Measurements from ENCODE around the gene ERRFI1. TPM values are rescaled to one million over a fixed set of nuclear protein-coding genes. Genes with fewer than 3 reads are reported as not detected.

The ERRFI1 gene
- total and polyA plus RNA-seq, 10 of the 15 experiments (the other 5 are each of a cell fraction or from before 2014, with no cell fraction given) = 0.90 to 6.5 (median 3.1) TPM

- TF ChIP-seq ZBED1 (IDR thresholded peaks at IDR 0.05; ENCODE audit: borderline replicate concordance) (no peak), FOXM1 (IDR thresholded peaks at IDR 0.05; ENCODE audit: low read depth, low read length) (no peak), POU2F2 (IDR thresholded peaks at IDR 0.05; ENCODE audit: borderline replicate concordance, low read depth, low read length) (no peak)
- TF ChIP-seq, protein P1, sequence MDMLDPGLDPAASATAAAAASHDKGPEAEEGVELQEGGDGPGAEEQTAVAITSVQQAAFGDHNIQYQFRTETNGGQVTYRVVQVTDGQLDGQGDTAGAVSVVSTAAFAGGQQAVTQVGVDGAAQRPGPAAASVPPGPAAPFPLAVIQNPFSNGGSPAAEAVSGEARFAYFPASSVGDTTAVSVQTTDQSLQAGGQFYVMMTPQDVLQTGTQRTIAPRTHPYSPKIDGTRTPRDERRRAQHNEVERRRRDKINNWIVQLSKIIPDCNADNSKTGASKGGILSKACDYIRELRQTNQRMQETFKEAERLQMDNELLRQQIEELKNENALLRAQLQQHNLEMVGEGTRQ (IDR thresholded peaks at IDR 0.05; ENCODE audit: borderline replicate concordance, low read depth, low read length) = no peak
- Histone ChIP-seq H3K27ac (ENCODE audit: control insufficient read depth, insufficient read depth) (no peak overlapping the region), H2AFZ (ENCODE audit: control insufficient read depth, low read depth, low read length) (no peak overlapping the region), H3K4me3 (no peak overlapping the region), H4K20me1 (ENCODE audit: control insufficient read depth, insufficient read depth) (no peaks in the 10 kb centered on the region), H3K4me2 (ENCODE audit: control insufficient read depth, insufficient read depth) (no peak overlapping the region), H3K36me3 (ENCODE audit: control insufficient read depth in 2 of 2, insufficient read depth in 2 of 2, low read length in 1 of 2) (peaks cover 0 to 3% of the 10 kb centered on the region in 2 experiments; a peak in 2 of 4 replicates), H3K4me1 (ENCODE audit: control insufficient read depth, insufficient read depth, low read length) (no peaks in the 10 kb centered on the region), H3K9me3 (replicated peaks; ENCODE audit: control insufficient read depth, insufficient read depth, low read length) (no peaks in the 10 kb centered on the region), H3K9ac (ENCODE audit: control insufficient read depth, insufficient read depth, low read length) (no peak overlapping the region), H3K27me3 (replicated peaks in 1 of 2; ENCODE audit: control insufficient read depth in 2 of 2, insufficient read depth in 2 of 2, low read length in 1 of 2) (no peaks in the 10 kb centered on the region), H3K79me2 (ENCODE audit: control insufficient read depth, insufficient read depth, low read length) (no peaks in the 10 kb centered on the region)
- no TSS peak for BruUV-seq (replicated peaks)
- in situ Hi-C loops (cut with MboI) (loop anchor here (10.0 kb wide), 1 partner anchor 331 kb away; no protein-coding TSS in a partner anchor), intact Hi-C loops (cut with micrococcal nuclease; ENCODE audit: unreplicated experiment) (no loop called here)
- no peak for DNase-seq (ENCODE audit: low read depth, low spot score)
- 84% methylated on average over 11 of the region's 11 CpGs for WGBS (ENCODE audit: insufficient coverage, insufficient replicate concordance, low lambda C conversion rate, missing lambda C conversion rate)
- ChIA-PET POLR2A (interaction anchor here (0.9 kb wide), 1 partner anchor 35 kb away, joined by 3 read pairs; no protein-coding TSS in a partner anchor), SMC1A (ENCODE audit: uncharacterized antibody, unreplicated experiment) (interaction anchor here (1.1 to 10.0 kb wide), 3 partner anchors 33 to 301 kb away, joined by 3 to 79 read pairs (median 47); no protein-coding TSS in a partner anchor), CTCF (interaction anchor here (0.6 to 11.7 kb wide), 9 partner anchors 8 to 336 kb away, joined by 3 to 263 read pairs (median 6); no protein-coding TSS in a partner anchor), RAD21 (ENCODE audit: unreplicated experiment) (interaction anchor here (2.8 to 8.1 kb wide), 2 partner anchors 301 to 337 kb away, joined by 20 to 96 read pairs; no protein-coding TSS in a partner anchor)
- no peak for ATAC-seq
- FAIRE-seq = no peak
These were observed 12.7 kb downstream of the ERRFI1 start for GRCh38 chr1:8013399-8013798.

- no peaks in the 10 kb centered on the region for H3K27me3 ChIP-seq (replicated peaks in 1 of 2; ENCODE audit: control insufficient read depth in 2 of 2, insufficient read depth in 2 of 2, low read length in 1 of 2)
- intact Hi-C loops (cut with micrococcal nuclease; ENCODE audit: unreplicated experiment) = no loop called here
- WGBS (ENCODE audit: insufficient coverage, insufficient replicate concordance, low lambda C conversion rate, missing lambda C conversion rate) = 83% methylated on average over 4 of the region's 4 CpGs
- H3K79me2 ChIP-seq (ENCODE audit: control insufficient read depth, insufficient read depth, low read length) = no peaks in the 10 kb centered on the region
- no peaks in the 10 kb centered on the region for H3K4me1 ChIP-seq (ENCODE audit: control insufficient read depth, insufficient read depth, low read length)
- SMC1A ChIA-PET (ENCODE audit: uncharacterized antibody, unreplicated experiment) = interaction anchor here (1.6 to 10.0 kb wide), 2 partner anchors 28 to 37 kb away, joined by 4 to 79 read pairs; no protein-coding TSS in a partner anchor
- H4K20me1 ChIP-seq (ENCODE audit: control insufficient read depth, insufficient read depth) = no peaks in the 10 kb centered on the region
- H3K4me2 ChIP-seq (ENCODE audit: control insufficient read depth, insufficient read depth) = no peak overlapping the region
- POLR2A ChIA-PET = no interaction called here
- BruUV-seq (replicated peaks) = no TSS peak
- H3K4me3 ChIP-seq = no peak overlapping the region
- H3K9ac ChIP-seq (ENCODE audit: control insufficient read depth, insufficient read depth, low read length) = no peak overlapping the region
- CTCF ChIA-PET = interaction anchor here (0.9 to 11.7 kb wide), 7 partner anchors 8 to 337 kb away, joined by 3 to 263 read pairs (median 13); no protein-coding TSS in a partner anchor
- no peak overlapping the region for H2AFZ ChIP-seq (ENCODE audit: control insufficient read depth, low read depth, low read length)
- no peaks in the 10 kb centered on the region for H3K9me3 ChIP-seq (replicated peaks; ENCODE audit: control insufficient read depth, insufficient read depth, low read length)
- in situ Hi-C loops (cut with MboI) = loop anchor here (10.0 kb wide), 1 partner anchor 332 kb away; no protein-coding TSS in a partner anchor
- no peak for DNase-seq (ENCODE audit: low read depth, low spot score)
- no peak overlapping the region for H3K27ac ChIP-seq (ENCODE audit: control insufficient read depth, insufficient read depth)
- RAD21 ChIA-PET (ENCODE audit: unreplicated experiment) = interaction anchor here (0.8 to 8.1 kb wide), 5 partner anchors 30 to 337 kb away, joined by 3 to 96 read pairs (median 3); no protein-coding TSS in a partner anchor
- peaks cover 0 to 3% of the 10 kb centered on the region in 2 experiments; a peak in 2 of 4 replicates for H3K36me3 ChIP-seq (ENCODE audit: control insufficient read depth in 2 of 2, insufficient read depth in 2 of 2, low read length in 1 of 2)
- no peak for ATAC-seq
- FAIRE-seq = no peak
- TF ChIP-seq PKNOX1 (IDR thresholded peaks at IDR 0.05) = no peak
- TF ChIP-seq EZH2 (IDR thresholded peaks at IDR 0.05; ENCODE audit: borderline replicate concordance, control insufficient read depth, low read depth, low read length) = no peak
- TF ChIP-seq NRF1 (conservative IDR thresholded peaks at IDR 0.05; ENCODE audit: low read depth, low read length) = no peak
- TF ChIP-seq NR2F1 (conservative IDR thresholded peaks at IDR 0.05) = no peak
- TF ChIP-seq ZBED1 (IDR thresholded peaks at IDR 0.05; ENCODE audit: borderline replicate concordance) = no peak
- no peak for TF ChIP-seq JUNB (IDR thresholded peaks at IDR 0.05)
- TF ChIP-seq CHD2 (IDR thresholded peaks at IDR 0.05; ENCODE audit: borderline replicate concordance, low read depth, low read length) = no peak
- TF ChIP-seq HDAC6 (IDR thresholded peaks at IDR 0.05; ENCODE audit: unreplicated experiment) = no peak
- no peak for TF ChIP-seq BHLHE40 (IDR thresholded peaks at IDR 0.05; ENCODE audit: borderline replicate concordance in 1 of 2, low read depth in 2 of 2, low read length in 1 of 2)
- no peak for TF ChIP-seq TAF1 (IDR thresholded peaks at IDR 0.05; ENCODE audit: borderline replicate concordance, low read depth, low read length)
- no peak for TF ChIP-seq RCOR1 (conservative IDR thresholded peaks at IDR 0.05; ENCODE audit: low read depth, low read length)
- TF ChIP-seq RB1 (IDR thresholded peaks at IDR 0.05; ENCODE audit: borderline replicate concordance) = no peak
- TF ChIP-seq SMARCA5 (IDR thresholded peaks at IDR 0.05) = no peak
These were observed 13.2 kb downstream of the ERRFI1 start for GRCh38 chr1:8012955-8013354.

All from GM12878 (cell line).